NK-92 treated with Interleukin-12 subunit alpha and Interleukin-12 subunit beta, amount 100 ng/mL, for 24 hours (cell line): Measurements from ENCODE around the gene DYNC2H1.

Experiments used
- DNase-seq: peaks from one replicate; lab custom pipeline; 2025; lab: John Stamatoyannopoulos, UW

The DYNC2H1 gene

GRCh38 chr11:103453126-103453525, 343.9 kb downstream of the DYNC2H1 start:
- DNase-seq = no peak

DNA sequence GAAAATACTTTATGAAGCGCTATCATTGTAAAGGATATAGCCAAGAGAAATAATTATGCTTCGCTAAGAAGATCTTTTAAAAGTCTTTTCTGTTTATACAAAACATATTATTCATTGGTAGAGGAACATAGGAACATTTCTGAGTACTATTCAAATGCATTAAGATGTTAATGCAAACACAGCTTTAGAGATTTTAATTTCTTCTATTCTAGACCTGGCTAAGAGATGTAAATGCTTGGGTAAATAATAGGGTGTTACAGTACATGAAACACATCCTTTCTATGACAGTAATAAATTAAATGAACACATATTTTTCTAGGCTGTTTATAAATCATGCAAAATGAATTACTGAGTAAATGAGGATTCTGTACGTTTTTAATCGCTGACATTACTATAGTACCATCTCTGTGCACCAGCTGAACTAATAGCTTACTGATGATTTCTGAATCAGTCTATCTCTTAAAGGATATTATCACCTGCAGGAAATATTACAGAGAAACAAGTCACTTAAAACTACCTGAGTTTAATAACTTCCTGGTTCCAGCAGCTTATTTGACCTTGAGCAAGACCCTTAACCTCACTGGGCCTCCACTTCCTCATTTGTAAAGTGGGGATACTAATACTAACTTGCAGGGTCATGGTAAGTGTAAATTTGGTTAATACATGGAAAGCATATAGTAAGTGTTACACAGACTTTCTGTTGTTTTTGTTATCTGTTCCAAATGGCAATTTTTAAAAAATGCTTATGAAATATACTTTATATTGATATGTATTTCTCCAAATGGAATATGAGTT, 344.9 kb downstream of the DYNC2H1 start:
- DNase-seq = no peak

- DNase-seq = no peak
These were observed 355.2 kb downstream of the DYNC2H1 start for GRCh38 chr11:103464420-103464819.

DNA sequence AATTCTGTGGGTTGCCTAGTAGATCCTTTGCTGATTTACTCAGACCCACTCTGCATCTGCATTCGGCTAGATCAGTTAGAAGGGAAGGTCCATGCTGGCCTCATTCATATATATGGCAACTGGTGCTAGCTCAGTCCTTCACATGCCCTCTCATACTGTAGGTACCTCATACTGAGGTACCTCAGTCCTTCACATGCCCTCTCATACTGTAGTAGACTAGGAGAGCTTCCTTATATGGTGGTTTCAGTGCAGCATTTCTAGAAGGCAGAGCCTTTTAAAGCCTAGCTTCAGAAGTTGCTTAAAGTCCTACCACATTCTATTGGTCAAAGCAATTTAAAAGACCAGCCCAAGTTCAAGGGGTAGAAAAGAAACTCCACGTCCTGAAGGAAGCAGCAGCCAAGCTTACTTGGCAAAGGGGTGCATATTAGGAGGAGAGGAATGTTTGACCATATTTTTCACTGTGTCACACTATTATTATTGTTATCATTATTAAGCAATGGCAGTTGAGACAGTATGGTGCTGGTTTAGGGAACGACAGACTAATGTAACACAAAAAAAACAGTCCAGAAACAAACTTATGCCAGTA, 356.4 kb downstream of the DYNC2H1 start:
- no peak for DNase-seq

DNA sequence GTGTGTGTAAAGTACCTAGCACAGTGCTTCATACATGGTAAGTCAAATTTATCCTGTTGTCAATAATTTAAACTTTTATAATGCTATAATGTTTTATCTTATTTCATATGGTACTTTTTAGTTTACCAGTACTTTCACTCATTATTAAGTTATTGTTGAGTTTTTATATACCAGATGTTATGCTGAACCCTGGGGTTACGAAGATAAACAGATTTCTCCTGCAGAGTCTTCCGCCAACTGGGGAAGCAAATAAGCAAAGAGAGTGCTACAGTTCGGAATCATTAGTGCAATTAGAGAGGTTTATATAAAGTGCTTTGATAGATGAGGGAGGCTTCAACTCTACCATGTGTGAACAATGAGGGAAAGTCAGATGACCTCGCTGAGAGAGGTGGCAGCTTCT, 362.3 kb downstream of the DYNC2H1 start:
- DNase-seq = no peak

GRCh38 chr11:103476874-103477273, 367.6 kb downstream of the DYNC2H1 start:
- DNase-seq = no peak

DNA sequence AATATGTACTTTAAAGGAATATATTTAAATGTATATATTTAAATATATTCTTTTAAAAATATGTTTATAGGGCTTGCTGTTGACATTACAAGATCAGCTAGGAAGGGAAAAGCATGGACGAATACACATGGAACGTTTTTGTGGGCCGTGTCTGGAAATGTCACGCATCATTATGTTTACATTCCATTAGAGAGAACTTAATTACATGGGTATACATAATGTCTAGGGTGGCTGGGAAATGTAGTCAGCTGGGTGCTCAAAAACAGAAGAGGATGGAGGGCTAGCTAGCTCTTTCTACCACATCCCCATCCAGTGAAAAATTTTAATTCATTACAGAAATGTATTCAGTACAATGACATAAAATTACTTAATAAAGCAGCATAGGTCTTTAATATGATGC, 371.2 kb downstream of the DYNC2H1 start:
- no peak for DNase-seq

DNA sequence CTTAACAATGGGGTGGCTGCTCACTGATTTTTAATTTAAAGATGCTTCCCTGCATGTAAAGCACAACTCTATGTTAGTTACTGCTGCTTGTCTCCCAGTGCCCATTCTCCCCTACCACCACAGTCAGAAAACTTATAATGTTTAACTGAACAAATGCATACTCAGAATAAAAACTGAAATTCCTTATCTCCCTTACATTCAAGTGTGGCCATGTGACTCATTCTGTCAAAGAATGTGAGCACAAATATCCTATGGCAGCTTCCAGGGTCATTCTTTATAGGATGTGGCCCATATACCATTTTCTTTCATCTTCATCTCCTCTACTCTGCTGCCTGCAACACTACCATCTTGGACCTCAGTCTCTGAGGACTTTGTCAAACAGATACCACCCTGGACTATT, 374.8 kb downstream of the DYNC2H1 start:
- no peak for DNase-seq

DNA sequence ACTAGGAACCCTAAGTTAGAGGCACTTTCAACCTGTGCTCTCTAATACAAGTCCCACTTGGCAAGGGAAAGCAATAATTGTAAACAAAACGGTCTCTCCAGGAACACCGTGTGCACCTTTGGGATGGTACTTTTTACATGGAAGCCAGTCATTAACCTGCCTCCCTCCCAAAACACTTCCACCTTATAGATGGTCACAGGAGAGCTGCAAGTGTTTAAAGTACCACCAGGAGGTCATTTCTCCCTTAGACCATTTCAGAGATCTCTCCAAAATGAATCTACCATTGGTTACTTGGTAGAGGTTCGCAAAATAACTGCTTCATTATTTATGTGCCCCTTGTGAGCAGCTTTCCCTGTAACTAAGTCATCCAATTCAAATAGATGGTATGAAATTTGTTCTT, 375.3 kb downstream of the DYNC2H1 start:
- DNase-seq = no peak

- no peak for DNase-seq
These were observed 377.4 kb downstream of the DYNC2H1 start for GRCh38 chr11:103486604-103487003.

DNA sequence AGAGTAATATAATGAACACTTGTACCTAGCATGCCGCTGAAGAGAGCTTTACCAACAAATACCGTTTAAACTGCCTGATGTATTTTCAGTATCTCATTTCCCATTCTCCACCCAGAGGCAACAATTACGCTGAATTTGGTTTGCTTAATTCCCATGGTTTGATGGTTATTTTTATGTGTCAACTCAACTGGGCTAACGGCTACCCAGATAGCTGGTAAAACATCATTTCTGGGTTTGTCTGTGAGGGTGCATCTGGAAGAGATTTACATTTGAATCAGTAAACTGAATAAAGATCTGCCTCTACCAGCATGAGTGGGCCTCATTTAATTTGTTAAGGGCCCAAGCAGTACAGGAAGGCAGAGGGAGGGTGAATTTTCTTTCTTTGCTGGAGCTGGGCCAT, 377.9 kb downstream of the DYNC2H1 start:
- no peak for DNase-seq

- no peak for DNase-seq
These were observed 378.8 kb downstream of the DYNC2H1 start for GRCh38 chr11:103488031-103488461.

GRCh38 chr11:103488579-103488978, 379.4 kb downstream of the DYNC2H1 start:
- no peak for DNase-seq

GRCh38 chr11:103491777-103492176, 382.6 kb downstream of the DYNC2H1 start:
- no peak for DNase-seq

GRCh38 chr11:103494491-103494890, 385.3 kb downstream of the DYNC2H1 start:
- no peak for DNase-seq

DNA sequence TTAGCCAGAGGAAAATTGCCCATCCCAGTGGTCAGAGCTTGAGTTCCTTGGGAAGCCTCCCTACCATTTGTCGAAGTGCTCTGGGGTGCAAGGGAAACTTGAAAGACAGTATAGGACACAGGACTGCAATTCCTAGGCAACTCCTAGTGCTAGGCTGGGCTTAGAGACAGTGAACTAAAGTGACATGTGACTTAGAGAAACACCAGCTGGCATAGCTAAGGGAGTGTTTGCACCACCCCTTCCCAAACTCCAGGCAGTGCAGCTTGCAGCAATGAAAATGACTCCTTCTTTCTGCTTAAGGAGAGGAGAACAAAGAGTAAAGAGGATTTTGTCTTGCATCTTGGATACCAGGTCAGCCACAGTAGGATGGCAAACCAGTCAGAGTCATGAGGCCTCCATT, 388.0 kb downstream of the DYNC2H1 start:
- no peak for DNase-seq

GRCh38 chr11:103499710-103500340, 390.6 kb downstream of the DYNC2H1 start:
- DNase-seq = no peak

GRCh38 chr11:103515283-103515682, 406.1 kb downstream of the DYNC2H1 start:
- DNase-seq = no peak

DNA sequence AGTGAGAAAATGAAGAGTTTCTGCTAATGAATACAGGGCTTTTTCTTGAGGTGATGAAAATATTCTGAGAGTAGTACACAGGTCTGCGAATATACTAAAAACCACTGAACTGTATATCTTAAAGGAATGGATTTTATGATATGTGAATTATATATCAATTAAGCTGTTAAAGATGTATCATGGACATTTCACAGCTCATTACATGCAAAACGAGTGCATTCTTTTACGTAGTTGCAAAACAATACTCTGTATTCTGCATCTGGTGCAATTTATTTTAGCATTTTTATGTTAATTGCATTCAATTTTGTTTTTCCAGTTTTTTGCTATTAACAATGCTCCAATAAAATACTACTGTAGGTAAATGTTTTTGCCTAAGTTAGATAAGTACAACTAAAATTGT, 411.6 kb downstream of the DYNC2H1 start:
- no peak for DNase-seq

GRCh38 chr11:103525069-103525468, 415.8 kb downstream of the DYNC2H1 start:
- DNase-seq = no peak

GRCh38 chr11:103528046-103528445, 418.8 kb downstream of the DYNC2H1 start:
- DNase-seq = no peak

DNA sequence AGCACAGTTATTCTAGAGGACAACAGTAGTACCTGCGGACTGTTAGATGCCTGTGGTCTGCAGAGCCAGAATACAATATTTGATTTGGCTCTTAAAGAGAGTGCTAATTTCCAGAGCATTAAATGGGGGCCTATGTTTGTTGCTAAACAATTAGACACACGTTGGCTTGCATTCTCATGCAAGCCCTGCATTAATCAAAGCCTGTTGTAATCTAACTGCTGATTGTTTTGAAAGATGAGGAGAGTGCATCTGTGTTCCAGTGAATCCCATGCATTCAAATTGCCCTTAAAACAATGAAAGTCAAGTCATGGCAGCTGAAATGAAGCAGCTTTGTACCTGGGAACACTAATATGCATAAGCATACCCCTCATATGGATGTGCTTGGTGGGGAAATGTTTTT, 419.4 kb downstream of the DYNC2H1 start:
- no peak for DNase-seq

- no peak for DNase-seq
These were observed 420.0 kb downstream of the DYNC2H1 start for GRCh38 chr11:103529181-103529684.
